SK-N-SH (cell line): Measurements from ENCODE around the gene TCF12.

Experiments used
- CTCF ChIP-seq: fragments of 200-600 bp; sonication (generic); IDR thresholded peaks from 2 replicates; pipeline ENCODE4 v1.6.1; 2017; ENCODE audit warnings: antibody characterized with exemption, mild to moderate bottlenecking, moderate library complexity
- JUND ChIP-seq: IDR thresholded peaks from 2 replicates; pipeline ENCODE4 v1.4.0; 2012
- NRF1 ChIP-seq: IDR thresholded peaks from 2 replicates; pipeline ENCODE4 v1.6.1; 2012; ENCODE audit warnings: low read depth, mild to moderate bottlenecking, low read length
- POLR2AphosphoS5 ChIP-seq: IDR thresholded peaks from 2 replicates; pipeline ENCODE4 v1.6.1; 2012; ENCODE audit warnings: low read depth, low read length
- RAD21 ChIP-seq: IDR thresholded peaks from 2 replicates; pipeline ENCODE4 v1.6.1; 2012; ENCODE audit warnings: mild to moderate bottlenecking, low read length
- REST ChIP-seq: IDR thresholded peaks from 2 replicates; pipeline ENCODE4 v1.6.1; 2012; ENCODE audit warnings: mild to moderate bottlenecking, low read depth, low read length, moderate library complexity
- RFX5 ChIP-seq: IDR thresholded peaks from 2 replicates; pipeline ENCODE4 v1.6.1; 2012; ENCODE audit warnings: mild to moderate bottlenecking, improper control_type of control experiment, low read length

GRCh38 chr15:56960116-56960515 is 41.7 kb downstream of the TCF12 start:
- TF ChIP-seq CTCF (no peak), REST (no peak), RAD21 (no peak), RFX5 (no peak), POLR2AphosphoS5 (no peak), JUND (no peak), NRF1 (no peak)
